GM19324 (cell line): ENCODE data around the gene DENND10.
"Not testable (repeated sequence)": the region's sequence is repeated elsewhere in the genome, so short reads cannot be mapped to it uniquely, and the experiment has no call there.

Experiments
- ATAC-seq: cut with Tn5 transposase; IDR thresholded peaks from one replicate; pipeline ENCODE4 v1.9.1; 2021; ENCODE audit warnings: mild to moderate bottlenecking, moderate library complexity; ENCODE audit not compliant: unreplicated experiment, low FRiP score

Gene DENND10

GRCh38 chr10:119129721-119130120 lies 25.8 kb downstream of the DENND10 start:
- ATAC-seq, result no peak

DNA sequence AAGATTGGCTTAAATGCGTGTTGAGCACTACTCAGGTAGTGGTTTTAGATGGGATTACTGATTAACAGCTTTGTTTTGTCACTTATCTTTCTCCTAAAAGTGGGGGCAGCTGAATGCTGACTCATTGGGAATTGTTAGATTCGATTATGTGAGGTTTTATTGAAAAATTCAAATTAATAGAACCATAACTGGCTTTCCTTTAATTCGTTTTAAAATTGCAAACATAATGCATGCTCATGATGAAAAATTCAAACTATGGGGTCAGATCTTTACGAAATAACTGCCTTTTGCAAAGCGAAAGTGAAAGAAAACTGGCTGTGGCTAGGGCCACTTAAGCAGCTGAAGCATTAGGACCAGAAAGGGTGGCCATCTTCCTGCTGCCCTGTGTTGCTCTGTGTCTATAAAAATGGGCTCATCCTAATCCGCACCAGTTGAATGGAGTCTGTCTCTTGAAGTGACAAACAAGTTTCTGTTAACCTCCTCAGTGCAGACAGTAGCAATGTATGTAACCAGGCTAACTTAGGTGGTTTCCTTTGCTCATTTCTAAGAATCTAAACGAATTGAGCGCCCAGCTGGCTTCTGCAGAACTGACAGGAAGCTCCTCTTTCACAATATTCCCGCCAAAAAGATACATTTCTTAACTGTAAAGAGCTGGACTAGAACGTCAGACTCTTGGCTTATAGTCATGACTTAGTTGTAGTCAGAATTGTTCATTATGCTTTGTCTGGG lies 27.8 kb downstream of the DENND10 start:
- ATAC-seq, result peak; percentile 55

DNA sequence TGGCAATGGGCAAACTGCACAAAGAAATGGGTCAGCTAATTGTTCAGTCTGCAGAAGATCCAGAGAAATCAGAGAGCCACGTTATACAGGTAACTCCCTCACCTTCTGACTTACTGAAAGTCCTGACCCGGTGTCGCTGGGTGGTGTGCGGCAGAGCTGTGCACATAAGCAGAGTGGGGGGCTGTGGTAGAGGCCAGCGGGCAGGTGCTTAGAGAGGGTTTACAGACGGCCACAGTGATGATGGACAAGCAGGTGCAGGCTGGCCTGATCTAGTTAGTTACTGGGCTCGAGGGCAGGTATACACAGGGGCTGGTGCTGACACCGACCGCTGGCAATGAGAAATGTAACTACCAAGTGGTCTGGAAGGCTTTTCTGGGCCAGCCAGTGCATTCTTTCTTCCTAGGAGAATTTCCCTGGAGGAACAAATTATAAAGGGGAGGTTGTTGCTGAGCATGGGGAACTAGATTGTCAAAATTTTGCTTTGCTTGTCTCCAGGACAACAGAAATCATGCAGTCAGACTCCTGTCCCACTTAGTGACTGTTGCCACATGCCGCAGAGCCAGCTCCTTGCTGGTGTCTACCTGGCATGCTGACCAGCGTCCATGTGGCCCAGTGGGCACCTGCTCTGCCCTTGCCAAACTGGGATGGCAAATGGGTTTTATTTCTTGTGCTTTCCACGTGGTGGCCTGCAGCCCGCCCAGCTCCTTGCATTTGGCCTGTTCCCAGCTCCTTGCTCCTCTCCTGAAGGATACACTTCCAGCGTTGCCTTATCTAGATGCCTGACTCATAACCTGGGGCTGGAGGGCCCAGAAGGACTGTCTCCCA lies 28.8 kb downstream of the DENND10 start:
- ATAC-seq, result no peak

GRCh38 chr10:119133949-119134348 lies 30.0 kb downstream of the DENND10 start:
- no peak for ATAC-seq

DNA sequence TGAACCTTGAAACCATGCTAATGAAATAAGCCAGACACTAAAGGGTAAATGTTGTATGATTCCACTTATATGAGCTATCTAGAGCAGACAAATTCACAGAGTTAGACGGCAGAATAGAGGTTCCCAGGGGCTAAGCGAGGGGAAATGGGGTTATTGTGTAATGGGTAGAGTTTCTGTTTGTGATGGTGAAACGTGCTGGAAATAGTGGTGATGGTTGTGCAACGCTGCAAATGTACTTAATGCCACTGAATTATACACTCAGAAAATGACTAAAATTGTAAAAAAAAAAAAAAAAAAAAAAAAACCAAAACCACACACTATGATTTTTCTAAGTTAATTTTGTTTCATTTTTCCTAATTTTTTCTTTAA lies 31.6 kb downstream of the DENND10 start:
- no peak for ATAC-seq

DNA sequence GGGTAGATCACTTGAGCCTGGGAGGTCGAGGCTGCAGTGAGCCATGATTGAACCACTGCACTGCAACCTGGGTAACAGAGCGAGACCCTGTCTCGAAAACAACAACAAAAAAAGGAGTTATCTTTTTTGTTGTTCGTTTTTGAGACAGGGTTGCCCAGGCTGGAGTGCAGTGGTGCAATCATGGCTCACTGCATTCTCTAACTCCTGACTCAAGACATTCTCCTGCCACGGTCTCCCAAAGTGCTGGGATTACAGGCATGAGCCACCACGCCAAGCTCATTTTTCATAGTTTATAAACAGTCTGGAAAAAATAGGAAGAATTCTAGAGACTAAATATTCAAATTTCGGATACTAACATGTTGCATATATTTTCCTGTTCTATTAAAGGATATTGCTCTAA lies 32.2 kb downstream of the DENND10 start:
- ATAC-seq, result no peak

DNA sequence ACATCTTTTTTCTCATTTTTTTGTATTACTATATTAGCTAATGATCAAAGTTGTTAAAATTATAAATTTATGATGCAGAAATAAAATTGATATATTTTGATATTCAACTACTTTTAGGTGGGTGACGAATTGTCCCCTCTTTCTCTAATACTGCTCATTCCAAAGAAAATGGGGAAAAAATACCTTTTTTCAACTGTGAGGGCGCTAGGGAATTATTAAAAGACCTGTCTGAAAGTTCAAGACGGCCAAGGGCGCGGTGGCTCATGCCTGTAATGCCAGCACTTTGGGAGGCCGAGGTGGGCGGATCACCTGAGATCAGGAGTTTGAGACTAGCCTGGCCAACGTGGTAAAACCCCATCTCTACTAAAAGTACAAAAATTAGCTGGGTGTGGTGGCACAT lies 34.0 kb downstream of the DENND10 start:
- not testable (repeated sequence) for ATAC-seq

- no peak for ATAC-seq
These were observed 34.7 kb downstream of the DENND10 start for GRCh38 chr10:119138346-119139306.

GRCh38 chr10:119139464-119140067 lies 35.7 kb downstream of the DENND10 start:
- no peak for ATAC-seq

DNA sequence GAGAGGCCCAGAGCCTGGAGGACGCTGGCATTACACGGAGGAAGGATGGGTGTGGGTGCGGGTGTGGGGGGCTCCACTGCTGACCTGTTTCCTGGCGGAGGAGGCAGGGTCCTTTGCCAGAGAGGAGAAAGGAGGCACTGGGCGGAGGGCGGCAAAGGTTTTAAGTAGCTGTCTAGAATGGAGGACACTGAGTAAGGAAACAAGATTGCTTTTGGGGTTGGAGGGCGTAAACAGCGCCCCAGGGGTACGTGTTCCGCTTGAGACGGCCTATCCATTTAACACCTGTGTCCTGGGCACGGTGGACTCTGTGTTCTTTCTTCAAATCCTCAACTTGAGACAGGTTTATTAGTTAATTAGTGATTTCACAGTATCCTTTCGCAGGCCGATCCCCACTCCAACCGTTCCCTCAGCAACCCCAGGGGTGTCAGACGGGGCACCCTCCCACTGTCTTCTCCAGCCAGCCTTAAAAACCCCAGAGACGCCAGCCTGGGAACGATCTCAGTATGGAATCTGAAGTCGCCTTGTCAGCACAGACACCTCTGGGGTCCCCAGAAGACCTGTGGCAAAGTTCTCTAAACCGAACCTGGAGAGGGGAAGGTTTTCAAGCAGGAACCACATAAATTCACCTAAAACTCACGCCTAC lies 36.8 kb downstream of the DENND10 start:
- no peak for ATAC-seq

DNA sequence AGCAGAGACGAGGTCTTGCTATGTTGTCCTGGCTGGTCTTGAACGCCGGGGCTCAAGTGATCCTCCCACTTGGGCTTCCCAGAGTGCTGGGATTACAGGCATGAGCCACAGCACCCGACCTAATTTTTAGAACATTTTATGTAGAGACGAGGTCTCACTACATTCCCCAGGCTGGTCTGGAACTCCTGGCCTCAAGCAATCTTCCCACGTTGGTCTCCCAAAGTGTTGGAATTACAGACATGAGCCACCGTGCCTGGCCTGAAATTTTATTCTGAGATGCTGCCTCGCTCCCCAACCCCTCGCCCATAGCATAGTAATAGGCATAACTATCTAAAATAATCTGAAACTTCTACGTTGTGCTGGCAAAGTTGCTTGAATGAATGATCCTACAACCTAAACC lies 39.7 kb downstream of the DENND10 start:
- no peak for ATAC-seq

GRCh38 chr10:119149157-119149556 lies 45.2 kb downstream of the DENND10 start:
- no peak for ATAC-seq

- no peak for ATAC-seq
These were observed 45.8 kb downstream of the DENND10 start for GRCh38 chr10:119149729-119150128.

DNA sequence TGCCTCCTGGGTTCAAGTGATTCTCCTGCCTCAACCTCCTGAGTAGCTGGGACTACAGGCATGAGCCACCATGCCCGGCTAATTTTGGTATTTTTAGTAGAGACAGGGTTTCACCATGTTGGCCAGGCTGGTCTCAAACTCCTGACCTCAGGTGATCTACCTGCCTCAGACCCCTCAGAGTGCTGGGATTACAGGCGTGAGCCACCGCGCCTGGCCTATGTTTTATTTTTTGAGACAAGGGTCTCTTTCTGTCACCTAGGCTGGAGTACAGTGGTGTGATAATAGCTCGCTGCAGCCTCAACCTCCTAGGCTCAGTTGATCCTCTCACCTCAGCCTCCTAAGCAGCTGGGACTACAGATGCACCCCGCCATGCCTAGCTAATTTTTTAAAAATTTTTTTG lies 47.7 kb downstream of the DENND10 start:
- ATAC-seq, result not testable (repeated sequence)

- ATAC-seq, result no peak
These were observed 49.1 kb downstream of the DENND10 start for GRCh38 chr10:119153041-119153440.

DNA sequence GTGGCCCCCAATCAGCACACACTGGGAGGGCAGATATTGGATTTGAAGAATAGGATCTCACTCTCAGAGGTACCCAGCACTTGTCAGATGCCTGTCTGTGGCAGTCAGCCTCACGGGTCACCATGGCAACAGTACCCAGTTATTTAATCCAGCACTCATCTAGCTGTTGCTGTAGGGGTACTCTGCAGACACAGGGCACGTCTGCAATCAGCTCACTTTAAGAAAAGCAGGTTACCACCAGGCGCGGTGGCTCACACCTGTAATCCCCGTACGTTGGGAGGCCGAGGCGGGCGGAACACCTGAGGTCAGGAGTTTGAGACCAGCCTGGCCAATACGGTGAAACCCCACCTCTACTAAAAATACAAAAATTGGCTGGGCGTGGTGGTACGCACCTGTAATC lies 49.7 kb downstream of the DENND10 start:
- ATAC-seq, result no peak

DNA sequence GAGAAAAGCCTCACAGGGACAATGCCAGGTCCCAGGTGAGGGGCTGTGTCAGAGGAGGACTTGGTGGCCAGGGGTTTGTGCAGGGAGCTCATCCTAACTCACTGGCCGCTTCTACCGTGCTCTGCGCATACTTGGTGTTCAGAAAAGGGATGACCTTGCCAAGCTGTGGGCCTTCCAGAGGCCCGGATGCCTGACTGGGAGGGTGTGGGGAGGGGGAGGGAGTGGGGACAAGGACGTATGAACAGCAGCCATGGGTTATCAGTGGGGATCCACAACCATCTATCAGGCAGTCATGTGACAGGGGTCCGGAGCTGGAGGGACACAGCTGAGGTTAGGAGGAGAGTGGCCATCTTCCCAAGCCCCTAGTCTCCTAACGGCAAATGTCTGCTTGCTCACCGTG lies 55.4 kb downstream of the DENND10 start:
- no peak for ATAC-seq

DNA sequence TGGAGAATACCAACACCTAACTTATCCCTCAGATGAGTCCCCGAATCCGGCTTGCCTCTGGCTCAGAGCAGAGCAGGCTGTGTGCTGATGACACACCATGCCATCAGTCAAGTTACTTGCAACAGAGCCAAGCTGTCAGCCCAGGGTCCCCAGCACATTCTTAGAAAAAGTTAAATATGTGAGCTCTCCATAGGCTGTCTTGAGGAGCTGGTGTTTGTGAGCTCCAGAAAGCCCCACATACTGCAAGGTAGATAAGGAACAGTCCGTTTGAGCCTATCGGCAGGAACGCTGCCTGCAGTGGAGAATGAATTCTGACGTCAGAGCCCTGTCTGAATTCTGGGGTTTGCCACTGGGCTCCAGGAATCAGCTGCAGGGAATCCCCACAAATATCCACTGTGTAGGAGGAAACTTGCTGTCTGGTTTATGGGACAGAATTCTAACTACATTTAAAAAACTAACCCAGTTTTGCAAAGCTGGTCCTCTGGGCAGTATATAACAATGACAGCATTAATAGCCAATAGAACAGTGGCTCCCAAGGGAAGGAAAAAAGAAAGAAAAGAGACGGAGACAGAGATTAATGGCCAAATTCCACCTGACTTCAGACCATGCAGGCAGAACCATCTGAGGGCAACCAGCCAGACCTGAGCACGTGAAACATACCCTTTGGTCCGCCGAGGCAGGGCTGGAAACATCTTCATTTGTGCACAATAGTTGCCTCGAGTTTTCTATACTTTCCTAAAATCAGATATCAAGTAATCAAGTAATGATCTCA lies 58.0 kb downstream of the DENND10 start:
- no peak for ATAC-seq

DNA sequence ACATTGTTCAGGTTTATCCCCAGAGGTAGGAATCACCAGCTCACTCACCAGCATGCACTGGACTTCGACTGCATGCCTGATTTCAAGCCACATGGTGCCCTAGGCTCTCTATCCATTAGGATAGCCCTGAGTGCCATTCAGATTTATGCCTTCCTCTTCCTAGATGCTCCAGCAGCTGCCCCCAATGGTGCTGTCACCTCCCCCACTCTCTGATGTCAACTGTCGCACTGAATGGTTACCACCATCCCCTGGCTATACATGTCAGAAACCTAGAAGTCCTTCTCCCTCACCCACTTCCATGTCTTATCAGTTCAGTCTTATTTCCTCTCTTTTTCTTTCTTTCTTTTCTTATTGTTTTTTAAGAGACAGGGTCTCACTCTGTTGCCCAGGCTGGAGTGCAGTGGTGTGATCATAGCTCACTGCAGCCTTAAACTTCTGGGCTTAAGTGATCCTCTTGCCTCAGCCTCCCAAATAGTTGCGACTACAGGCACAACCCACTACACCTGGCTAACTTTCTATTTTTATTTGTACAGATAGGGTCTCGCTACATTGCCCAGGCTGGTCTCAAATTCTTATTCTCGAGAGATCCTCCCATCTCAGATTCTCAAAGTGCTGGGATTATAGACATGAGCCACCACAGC lies 58.7 kb downstream of the DENND10 start:
- ATAC-seq, result no peak
